NCI-H460 (cell line): Measurements from ENCODE around the gene POLE4. TPM values are rescaled to one million over a fixed set of nuclear protein-coding genes. Genes with fewer than 3 reads are reported as not detected.

ENCODE experiments used
- DNase-seq: peaks from one replicate; pipeline ENCODE4 v3.0.0-alpha.2; 2016; ENCODE audit warnings: low read depth; ENCODE audit errors: extremely low read depth
- total RNA-seq: library from RNA; depleted of rRNA; stranded (reverse); fragments of >200 nt; shearing (Covaris generic); gene quantifications from 2 replicates; pipeline ENCODE4 v1.2.3, GENCODE V29; 2014

The POLE4 gene
- total RNA-seq, 1 experiment from 2014 or later, result 41.5 TPM

DNA sequence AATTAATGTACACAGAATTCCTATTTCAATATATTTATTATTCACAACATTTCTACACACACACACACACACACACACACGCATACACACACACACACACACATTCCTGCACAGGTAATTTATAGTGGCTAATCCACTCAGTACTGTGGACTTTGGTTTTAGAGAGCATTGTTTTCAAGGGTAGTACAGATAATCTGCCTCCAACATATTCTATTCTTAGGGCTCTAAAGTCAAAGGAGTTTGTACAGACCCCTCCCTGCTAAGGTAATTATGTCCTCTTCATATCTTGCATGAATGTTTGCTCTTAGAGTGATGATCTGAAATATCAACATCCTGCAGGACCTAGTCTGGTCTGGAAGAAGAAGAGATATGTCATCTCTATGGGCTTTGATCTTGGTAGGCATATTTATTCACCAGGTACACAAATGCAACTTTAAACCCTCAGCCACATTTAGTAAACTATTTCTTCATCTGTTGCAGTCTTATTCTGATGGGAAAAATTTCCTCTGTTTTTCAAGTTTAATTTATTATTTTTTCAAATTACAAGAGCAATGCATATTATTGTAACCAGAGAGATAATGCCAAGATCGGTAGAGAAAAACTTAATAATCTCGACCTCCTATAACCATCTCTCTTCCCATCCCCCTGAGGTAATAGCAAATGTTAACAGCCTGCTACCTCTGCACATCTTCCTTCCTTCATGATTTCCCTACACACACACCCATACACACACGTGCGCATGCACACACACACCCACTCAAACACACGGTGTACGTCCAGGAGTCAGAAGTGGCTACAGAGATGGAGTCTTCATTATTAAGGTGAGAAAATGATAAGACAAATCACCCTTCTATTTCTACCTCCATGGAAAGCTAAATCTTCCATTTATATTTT, 18.3 kb upstream of the POLE4 start:
- no peak for DNase-seq

DNA sequence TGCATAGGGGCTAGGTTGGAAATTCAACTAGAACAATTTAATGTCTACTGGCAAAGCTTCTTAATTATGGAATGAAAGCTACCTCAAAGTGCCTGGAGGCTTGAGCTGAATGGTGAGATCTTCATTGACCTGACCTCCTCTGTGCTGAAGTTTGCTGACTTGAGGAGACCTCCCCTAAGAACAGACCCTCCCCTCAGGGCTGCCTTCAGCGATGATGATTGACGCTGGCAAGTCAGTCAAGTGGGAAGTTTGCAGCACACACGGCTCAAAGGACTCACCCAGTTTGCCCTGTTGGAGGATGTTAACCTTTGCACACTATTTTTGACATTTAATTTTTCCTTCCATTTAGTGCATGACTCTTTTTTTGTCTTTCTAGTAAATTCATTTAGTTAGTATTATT, 17.2 kb upstream of the POLE4 start:
- no peak for DNase-seq

DNA sequence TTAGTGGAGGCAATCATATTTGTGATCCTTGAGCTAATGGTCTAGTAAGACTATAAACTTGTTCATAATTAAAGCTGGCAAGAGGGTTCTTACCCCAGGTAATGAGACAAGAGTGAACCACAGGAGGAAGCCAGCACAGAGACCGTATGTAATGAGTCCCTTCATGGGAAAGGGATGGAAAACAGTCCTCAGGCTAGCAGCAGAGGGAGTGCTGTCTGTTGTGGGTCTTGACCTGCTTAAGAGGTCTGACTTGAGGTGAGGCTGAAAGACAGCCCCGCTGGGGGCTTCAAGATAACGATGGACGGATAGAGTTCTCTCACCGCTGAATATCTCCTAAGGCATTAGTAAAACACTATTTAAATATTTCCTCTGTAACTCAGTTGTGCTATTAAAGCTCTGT, 16.2 kb upstream of the POLE4 start:
- DNase-seq, result no peak

- no peak for DNase-seq
Measured at GRCh38 chr2:74944987-74945787, 13.3 kb upstream of the POLE4 start.

- no peak for DNase-seq
Measured at GRCh38 chr2:74945788-74946331, 12.6 kb upstream of the POLE4 start.

- DNase-seq, result no peak
Measured at GRCh38 chr2:74947703-74948102, 10.7 kb upstream of the POLE4 start.

GRCh38 chr2:74948779-74949178, 9.7 kb upstream of the POLE4 start:
- DNase-seq, result no peak

- no peak for DNase-seq
Measured at GRCh38 chr2:74951211-74951754, 7.2 kb upstream of the POLE4 start.

GRCh38 chr2:74952575-74952974, 5.9 kb upstream of the POLE4 start:
- no peak for DNase-seq

- DNase-seq, result no peak
Measured at GRCh38 chr2:74953796-74954499, 4.5 kb upstream of the POLE4 start.

GRCh38 chr2:74954500-74954874, 4.0 kb upstream of the POLE4 start:
- no peak for DNase-seq

DNA sequence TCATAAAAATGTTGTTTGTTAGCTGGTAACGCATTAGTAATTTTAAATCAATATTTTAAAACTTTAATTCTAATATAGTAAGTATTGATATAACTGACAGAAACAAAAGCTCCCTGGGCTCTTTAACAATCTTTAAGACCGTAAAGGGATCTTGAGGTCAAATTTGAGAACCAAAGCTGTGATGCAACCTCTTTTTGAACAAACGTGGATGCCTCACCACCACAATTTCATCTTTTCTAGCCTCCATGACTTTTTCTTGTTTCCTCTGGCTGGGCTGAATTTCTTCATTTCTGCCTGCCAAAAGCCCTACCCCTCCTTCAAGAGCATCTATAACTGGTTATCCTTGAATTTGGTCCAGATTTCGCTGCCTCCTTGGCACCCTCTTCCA, 563 bp upstream of the POLE4 start:
- DNase-seq, result no peak

DNA sequence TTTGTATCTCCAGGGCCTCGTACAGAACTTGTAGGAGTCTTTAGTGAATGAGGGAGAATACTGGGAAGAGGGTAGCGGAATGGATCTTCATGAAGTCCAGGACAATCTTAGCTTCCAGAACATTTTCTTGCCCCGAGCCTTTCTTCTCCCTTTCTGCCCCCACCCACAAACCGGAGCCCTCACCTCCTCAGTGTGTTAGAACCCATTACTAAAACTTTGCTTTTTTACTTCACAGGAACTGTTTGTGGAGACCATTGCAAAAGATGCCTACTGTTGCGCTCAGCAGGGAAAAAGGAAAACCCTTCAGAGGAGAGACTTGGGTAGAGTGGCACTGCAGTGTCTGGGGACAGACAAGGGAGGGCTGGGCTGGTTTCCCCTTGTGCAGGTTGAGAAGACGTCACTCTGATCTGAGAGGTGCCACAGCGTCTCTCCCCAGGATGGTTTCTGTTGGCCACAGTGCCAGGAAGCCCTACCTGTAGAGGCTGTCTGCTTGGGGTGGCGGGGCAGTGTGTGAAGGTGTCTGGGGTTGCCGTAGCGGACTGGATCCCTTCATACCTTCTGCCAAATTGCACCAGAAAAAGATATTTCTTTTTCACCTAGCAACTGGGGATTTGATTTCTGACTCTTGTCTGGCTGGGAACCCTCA, 786 bp downstream of the POLE4 start:
- DNase-seq, result no peak

DNA sequence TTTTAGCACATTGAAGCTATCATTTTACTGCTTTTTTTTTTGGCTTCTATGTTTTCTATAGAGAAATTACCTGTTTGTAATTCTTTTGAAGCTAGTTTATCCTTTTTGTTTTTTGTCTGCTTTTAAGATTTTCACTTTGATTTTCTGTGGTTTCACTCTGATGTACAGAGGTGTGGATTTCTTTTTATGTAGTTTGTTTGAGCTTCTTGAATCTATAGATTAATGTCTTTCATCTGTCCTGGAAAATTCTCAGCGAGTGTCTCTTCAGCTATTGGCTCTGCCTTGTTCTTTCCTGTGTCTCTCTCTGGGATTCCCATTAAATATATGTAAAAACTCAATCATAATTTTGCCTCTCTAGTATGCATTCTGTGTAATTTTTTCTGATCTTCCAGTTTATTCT, 8.4 kb downstream of the POLE4 start:
- DNase-seq, result no peak

DNA sequence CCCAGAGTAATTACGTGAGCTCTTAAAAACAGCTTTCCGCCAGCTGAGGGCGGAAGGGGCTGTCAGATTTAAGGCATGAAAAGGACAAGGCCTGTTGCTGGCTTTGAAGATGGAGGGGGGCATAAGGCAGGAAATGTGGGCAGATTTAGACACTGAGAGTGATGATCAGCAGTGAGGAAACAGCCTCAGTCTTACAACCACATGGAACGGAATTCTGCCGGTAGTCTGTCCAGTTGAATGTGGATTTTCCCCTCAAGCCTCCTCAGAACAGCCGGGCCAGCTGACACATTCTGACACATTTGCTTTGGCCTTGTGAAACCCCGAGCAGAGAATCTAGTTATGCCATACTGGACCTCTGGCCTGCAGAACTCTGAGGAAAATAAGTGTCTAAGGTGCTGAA, 16.6 kb downstream of the POLE4 start:
- no peak for DNase-seq

- DNase-seq, result no peak
Measured at GRCh38 chr2:74979844-74980243, 21.4 kb downstream of the POLE4 start.

DNA sequence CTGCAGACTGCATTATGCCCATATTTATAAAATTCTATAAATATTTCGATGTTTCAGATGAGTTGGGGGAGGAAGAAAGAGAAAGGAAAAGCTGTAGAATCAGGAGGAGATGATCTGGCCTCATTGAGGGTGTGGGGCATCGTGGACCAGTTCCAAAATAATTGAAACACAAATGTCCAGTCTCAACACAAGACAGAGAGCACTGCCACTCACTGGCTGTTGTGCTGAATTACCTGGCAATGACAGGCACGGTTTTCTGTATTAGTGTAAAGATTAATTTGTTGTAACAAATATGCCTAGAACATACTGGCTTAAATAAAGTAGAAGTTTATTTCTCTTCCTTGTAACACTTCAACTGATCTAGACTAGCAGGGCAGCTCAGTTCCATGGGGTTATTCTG, 24.1 kb downstream of the POLE4 start:
- DNase-seq, result no peak

DNA sequence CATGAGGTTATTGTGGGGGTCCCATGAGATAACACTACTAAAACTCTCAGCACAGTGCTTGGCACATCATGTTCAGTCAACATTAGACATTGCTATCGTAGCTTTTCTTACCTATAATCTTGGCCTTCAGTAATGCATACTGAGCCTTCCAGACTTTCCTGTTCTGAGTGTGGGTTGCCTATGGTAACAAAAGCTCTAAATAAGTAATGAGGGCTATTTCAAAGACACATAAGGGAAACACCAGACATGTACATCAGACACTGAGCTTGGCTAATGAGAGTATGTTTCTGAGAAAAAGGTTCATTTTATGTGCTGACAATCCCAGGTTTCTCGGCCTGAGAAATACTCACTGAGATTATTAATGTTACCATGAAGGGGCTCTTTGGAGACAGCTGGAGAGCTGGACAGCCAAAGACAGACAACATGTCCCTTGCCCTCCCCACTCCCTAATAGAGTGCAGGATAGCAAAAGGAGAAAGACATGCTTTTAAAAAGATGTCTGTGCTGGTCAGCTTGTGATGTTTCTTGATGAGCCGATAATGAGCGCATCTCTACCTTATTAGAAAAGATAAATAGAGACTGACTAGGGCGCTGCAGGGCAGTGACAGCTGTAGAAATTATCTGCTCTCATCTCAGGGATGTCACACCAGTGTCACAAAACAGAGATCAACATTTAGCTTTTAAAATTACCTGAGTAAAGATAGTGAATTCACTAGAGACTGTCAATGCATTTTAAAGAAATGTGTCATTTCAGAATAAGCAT, 25.4 kb downstream of the POLE4 start:
- DNase-seq, result no peak

GRCh38 chr2:74984947-74985637, 26.6 kb downstream of the POLE4 start:
- DNase-seq, result no peak
